ENCODE data around the gene ZMYND15. TPM values are rescaled to one million over a fixed set of nuclear protein-coding genes. Genes with fewer than 3 reads are reported as not detected.
A peak's percentile ranks its signal among the peaks of the same experiment; 100 is the strongest.

Gene ZMYND15
- total and polyA plus RNA-seq, 2 of the 13 experiments (the other 11 are each of a cell fraction or from before 2014, with no cell fraction given): 0.24 to 2.7 TPM

DNA sequence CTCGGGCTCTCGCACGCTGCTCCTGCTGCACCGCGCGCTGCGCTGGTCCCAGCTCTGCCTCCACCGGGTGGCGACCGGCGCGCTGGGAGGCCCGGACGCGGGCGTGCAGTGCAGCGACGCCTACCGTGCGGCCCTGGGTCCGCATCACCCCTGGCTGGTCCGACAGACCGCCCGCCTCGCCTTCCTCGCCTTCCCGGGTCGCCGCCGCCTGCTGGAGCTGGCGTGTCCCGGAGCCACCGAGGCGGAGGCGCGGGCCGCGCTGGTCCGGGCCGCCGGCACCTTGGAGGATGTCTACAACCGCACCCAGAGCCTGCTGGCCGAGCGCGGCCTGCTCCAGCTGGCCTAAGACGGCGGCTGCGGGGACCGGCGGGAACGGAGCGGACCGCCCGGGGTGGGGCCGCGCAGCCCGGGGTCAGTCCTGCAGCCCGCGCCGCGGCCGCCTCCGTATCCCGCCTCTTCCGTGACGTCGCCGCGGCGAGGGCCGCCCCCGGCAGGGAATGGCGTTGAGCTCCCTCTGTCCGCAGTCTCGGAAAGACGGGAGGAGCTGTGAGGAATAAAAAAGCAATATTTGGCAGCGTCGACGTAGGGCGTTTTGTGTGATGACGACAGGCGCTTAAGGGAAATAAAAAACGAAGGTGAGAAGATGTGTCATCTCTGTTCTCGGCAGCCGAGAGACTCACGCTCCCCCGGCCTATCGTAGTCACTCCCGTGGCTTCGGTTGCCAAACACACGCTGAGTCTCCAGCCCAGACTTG, 50.5 kb downstream of the ZMYND15 start (continued):
- TF ChIP-seq, protein P1, sequence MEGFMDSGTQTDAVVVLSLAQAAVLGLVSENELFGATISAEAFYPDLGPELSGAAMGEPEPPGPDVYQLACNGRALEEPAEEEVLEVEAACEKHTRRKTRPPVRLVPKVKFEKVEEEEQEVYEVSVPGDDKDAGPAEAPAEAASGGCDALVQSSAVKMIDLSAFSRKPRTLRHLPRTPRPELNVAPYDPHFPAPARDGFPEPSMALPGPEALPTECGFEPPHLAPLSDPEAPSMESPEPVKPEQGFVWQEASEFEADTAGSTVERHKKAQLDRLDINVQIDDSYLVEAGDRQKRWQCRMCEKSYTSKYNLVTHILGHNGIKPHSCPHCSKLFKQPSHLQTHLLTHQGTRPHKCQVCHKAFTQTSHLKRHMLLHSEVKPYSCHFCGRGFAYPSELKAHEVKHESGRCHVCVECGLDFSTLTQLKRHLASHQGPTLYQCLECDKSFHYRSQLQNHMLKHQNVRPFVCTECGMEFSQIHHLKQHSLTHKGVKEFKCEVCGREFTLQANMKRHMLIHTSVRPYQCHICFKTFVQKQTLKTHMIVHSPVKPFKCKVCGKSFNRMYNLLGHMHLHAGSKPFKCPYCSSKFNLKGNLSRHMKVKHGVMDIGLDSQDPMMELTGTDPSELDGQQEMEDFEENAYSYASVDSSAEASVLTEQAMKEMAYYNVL (CRISPR knock-in tag; IDR thresholded peaks at IDR 0.05; ENCODE audit: borderline replicate concordance): no peak
- TF ChIP-seq THYN1 (CRISPR knock-in tag; IDR thresholded peaks at IDR 0.05; ENCODE audit: borderline replicate concordance, low read depth) (no peak), ATRX (CRISPR knock-in tag; IDR thresholded peaks at IDR 0.05; ENCODE audit: borderline replicate concordance) (no peak), ZBTB4 (CRISPR knock-in tag; IDR thresholded peaks at IDR 0.05; ENCODE audit: borderline replicate concordance) (no peak), NCOA1 (CRISPR knock-in tag; IDR thresholded peaks at IDR 0.05) (no peak), ZBTB8A (CRISPR knock-in tag; IDR thresholded peaks at IDR 0.05; ENCODE audit: borderline replicate concordance, low read depth) (no peak), ERF (CRISPR knock-in tag; IDR thresholded peaks at IDR 0.05) (peak; percentile 61; the same call in 1 of the 2 replicates), HMG20B (CRISPR knock-in tag; conservative IDR thresholded peaks at IDR 0.05) (no peak), TOE1 (CRISPR knock-in tag; IDR thresholded peaks at IDR 0.05) (no peak), ZNF558 (CRISPR knock-in tag; IDR thresholded peaks at IDR 0.05; ENCODE audit: borderline replicate concordance) (peak; percentile 65; the same call in 1 of the 2 replicates), CEBPB (IDR thresholded peaks at IDR 0.05; ENCODE audit: borderline replicate concordance, low read depth, low read length) (no peak), ZNF136 (CRISPR knock-in tag; IDR thresholded peaks at IDR 0.05; ENCODE audit: low read depth) (no peak), ZNF83 (CRISPR knock-in tag; IDR thresholded peaks at IDR 0.05; ENCODE audit: borderline replicate concordance) (no peak)
- TF ChIP-seq, protein P2, sequence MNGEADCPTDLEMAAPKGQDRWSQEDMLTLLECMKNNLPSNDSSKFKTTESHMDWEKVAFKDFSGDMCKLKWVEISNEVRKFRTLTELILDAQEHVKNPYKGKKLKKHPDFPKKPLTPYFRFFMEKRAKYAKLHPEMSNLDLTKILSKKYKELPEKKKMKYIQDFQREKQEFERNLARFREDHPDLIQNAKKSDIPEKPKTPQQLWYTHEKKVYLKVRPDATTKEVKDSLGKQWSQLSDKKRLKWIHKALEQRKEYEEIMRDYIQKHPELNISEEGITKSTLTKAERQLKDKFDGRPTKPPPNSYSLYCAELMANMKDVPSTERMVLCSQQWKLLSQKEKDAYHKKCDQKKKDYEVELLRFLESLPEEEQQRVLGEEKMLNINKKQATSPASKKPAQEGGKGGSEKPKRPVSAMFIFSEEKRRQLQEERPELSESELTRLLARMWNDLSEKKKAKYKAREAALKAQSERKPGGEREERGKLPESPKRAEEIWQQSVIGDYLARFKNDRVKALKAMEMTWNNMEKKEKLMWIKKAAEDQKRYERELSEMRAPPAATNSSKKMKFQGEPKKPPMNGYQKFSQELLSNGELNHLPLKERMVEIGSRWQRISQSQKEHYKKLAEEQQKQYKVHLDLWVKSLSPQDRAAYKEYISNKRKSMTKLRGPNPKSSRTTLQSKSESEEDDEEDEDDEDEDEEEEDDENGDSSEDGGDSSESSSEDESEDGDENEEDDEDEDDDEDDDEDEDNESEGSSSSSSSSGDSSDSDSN (CRISPR knock-in tag; IDR thresholded peaks at IDR 0.05): peak; percentile 98
- TF ChIP-seq, protein P3, sequence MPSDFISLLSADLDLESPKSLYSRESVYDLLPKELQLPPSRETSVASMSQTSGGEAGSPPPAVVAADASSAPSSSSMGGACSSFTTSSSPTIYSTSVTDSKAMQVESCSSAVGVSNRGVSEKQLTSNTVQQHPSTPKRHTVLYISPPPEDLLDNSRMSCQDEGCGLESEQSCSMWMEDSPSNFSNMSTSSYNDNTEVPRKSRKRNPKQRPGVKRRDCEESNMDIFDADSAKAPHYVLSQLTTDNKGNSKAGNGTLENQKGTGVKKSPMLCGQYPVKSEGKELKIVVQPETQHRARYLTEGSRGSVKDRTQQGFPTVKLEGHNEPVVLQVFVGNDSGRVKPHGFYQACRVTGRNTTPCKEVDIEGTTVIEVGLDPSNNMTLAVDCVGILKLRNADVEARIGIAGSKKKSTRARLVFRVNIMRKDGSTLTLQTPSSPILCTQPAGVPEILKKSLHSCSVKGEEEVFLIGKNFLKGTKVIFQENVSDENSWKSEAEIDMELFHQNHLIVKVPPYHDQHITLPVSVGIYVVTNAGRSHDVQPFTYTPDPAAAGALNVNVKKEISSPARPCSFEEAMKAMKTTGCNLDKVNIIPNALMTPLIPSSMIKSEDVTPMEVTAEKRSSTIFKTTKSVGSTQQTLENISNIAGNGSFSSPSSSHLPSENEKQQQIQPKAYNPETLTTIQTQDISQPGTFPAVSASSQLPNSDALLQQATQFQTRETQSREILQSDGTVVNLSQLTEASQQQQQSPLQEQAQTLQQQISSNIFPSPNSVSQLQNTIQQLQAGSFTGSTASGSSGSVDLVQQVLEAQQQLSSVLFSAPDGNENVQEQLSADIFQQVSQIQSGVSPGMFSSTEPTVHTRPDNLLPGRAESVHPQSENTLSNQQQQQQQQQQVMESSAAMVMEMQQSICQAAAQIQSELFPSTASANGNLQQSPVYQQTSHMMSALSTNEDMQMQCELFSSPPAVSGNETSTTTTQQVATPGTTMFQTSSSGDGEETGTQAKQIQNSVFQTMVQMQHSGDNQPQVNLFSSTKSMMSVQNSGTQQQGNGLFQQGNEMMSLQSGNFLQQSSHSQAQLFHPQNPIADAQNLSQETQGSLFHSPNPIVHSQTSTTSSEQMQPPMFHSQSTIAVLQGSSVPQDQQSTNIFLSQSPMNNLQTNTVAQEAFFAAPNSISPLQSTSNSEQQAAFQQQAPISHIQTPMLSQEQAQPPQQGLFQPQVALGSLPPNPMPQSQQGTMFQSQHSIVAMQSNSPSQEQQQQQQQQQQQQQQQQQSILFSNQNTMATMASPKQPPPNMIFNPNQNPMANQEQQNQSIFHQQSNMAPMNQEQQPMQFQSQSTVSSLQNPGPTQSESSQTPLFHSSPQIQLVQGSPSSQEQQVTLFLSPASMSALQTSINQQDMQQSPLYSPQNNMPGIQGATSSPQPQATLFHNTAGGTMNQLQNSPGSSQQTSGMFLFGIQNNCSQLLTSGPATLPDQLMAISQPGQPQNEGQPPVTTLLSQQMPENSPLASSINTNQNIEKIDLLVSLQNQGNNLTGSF (CRISPR knock-in tag; IDR thresholded peaks at IDR 0.05): no peak
